ENCODE measurements around the gene RIC8B. TPM values are rescaled to one million over a fixed set of nuclear protein-coding genes. Genes with fewer than 3 reads are reported as not detected.
A peak's percentile ranks its signal among the peaks of the same experiment; 100 is the strongest.

Gene RIC8B
- total and polyA plus RNA-seq, 2 of the 13 experiments (the other 11 are each of a cell fraction or from before 2014, with no cell fraction given), result 5.1 to 7.5 TPM

DNA sequence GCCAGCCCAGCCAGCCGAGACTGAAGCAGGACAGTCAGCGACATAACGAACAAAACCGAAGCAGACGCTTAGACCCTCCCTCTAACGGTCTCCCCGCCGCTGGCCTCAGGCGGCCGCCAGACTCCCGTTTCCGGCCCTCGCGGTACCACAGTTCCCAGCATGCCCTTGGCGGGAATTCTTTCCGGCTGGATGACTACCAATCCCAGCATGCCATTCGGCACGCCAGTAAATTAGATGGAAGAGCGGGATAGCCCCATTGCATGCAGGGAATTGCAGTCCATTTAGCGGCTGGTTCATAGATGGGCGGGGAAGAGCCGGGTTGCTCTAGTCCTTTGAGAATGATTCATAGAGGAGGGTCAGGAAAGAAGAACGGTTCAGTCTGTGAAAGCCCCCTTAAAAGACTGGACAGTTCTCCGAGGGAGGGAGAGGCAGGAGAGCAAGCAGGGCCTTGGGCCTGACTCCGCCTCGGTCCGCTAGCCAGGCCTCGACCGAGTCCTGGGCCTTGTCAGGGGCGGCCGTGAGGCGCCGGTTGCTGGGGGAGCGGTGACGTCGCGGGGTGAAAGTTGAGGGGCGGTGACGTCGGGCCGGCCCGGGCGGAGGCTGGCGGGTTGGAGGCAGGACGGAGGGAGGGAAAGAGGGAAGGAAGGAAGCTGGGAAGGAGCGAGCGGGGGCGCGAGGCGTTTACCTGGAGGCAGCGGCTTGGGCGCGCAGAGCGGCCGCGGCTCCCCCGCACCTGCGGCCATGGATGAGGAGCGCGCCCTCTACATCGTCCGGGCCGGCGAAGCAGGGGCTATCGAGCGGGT lies at the start of gene RIC8B (continued):
- TF ChIP-seq ATF6 (CRISPR knock-in tag; conservative IDR thresholded peaks at IDR 0.05) (no peak), NR2F1 (CRISPR knock-in tag; IDR thresholded peaks at IDR 0.05) (0 out of 4 replicates have a peak, but pooled peaks have one; percentile 9 to 37), ATF5 (CRISPR knock-in tag; IDR thresholded peaks at IDR 0.05; ENCODE audit: low read depth) (no peak), ZNF576 (CRISPR knock-in tag; IDR thresholded peaks at IDR 0.05) (peak; percentile 81; the same call in 1 of the 2 replicates), SNAI1 (CRISPR knock-in tag; IDR thresholded peaks at IDR 0.05; ENCODE audit: borderline replicate concordance) (peak; percentile 70; the same call in 1 of the 2 replicates), ATF1 (CRISPR knock-in tag; IDR thresholded peaks at IDR 0.05) (peak; percentile 96), ZBTB26 (CRISPR knock-in tag; IDR thresholded peaks at IDR 0.05; ENCODE audit: borderline replicate concordance) (peak; percentile 77), ZBTB7B (CRISPR knock-in tag; IDR thresholded peaks at IDR 0.05) (no peak), JUND (CRISPR knock-in tag; IDR thresholded peaks at IDR 0.05) (no peak), NFYC (CRISPR knock-in tag; IDR thresholded peaks at IDR 0.05) (peak; percentile 55), HNRNPUL1 (IDR thresholded peaks at IDR 0.05; ENCODE audit: low read depth, low read length) (0 out of 2 replicates have a peak, but pooled peaks have one; percentile 30), KLF13 (CRISPR knock-in tag; IDR thresholded peaks at IDR 0.05) (0 out of 2 replicates have a peak, but pooled peaks have one; percentile 32), ZNF101 (CRISPR knock-in tag; IDR thresholded peaks at IDR 0.05; ENCODE audit: borderline replicate concordance, low read depth) (no peak)
- TF ChIP-seq, protein P1, sequence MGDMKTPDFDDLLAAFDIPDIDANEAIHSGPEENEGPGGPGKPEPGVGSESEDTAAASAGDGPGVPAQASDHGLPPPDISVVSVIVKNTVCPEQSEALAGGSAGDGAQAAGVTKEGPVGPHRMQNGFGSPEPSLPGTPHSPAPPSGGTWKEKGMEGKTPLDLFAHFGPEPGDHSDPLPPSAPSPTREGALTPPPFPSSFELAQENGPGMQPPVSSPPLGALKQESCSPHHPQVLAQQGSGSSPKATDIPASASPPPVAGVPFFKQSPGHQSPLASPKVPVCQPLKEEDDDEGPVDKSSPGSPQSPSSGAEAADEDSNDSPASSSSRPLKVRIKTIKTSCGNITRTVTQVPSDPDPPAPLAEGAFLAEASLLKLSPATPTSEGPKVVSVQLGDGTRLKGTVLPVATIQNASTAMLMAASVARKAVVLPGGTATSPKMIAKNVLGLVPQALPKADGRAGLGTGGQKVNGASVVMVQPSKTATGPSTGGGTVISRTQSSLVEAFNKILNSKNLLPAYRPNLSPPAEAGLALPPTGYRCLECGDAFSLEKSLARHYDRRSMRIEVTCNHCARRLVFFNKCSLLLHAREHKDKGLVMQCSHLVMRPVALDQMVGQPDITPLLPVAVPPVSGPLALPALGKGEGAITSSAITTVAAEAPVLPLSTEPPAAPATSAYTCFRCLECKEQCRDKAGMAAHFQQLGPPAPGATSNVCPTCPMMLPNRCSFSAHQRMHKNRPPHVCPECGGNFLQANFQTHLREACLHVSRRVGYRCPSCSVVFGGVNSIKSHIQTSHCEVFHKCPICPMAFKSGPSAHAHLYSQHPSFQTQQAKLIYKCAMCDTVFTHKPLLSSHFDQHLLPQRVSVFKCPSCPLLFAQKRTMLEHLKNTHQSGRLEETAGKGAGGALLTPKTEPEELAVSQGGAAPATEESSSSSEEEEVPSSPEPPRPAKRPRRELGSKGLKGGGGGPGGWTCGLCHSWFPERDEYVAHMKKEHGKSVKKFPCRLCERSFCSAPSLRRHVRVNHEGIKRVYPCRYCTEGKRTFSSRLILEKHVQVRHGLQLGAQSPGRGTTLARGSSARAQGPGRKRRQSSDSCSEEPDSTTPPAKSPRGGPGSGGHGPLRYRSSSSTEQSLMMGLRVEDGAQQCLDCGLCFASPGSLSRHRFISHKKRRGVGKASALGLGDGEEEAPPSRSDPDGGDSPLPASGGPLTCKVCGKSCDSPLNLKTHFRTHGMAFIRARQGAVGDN (CRISPR knock-in tag; IDR thresholded peaks at IDR 0.05), result peak; percentile 96
- TF ChIP-seq, protein P2, sequence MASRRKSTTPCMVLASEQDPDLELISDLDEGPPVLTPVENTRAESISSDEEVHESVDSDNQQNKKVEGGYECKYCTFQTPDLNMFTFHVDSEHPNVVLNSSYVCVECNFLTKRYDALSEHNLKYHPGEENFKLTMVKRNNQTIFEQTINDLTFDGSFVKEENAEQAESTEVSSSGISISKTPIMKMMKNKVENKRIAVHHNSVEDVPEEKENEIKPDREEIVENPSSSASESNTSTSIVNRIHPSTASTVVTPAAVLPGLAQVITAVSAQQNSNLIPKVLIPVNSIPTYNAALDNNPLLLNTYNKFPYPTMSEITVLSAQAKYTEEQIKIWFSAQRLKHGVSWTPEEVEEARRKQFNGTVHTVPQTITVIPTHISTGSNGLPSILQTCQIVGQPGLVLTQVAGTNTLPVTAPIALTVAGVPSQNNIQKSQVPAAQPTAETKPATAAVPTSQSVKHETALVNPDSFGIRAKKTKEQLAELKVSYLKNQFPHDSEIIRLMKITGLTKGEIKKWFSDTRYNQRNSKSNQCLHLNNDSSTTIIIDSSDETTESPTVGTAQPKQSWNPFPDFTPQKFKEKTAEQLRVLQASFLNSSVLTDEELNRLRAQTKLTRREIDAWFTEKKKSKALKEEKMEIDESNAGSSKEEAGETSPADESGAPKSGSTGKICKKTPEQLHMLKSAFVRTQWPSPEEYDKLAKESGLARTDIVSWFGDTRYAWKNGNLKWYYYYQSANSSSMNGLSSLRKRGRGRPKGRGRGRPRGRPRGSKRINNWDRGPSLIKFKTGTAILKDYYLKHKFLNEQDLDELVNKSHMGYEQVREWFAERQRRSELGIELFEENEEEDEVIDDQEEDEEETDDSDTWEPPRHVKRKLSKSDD (CRISPR knock-in tag; IDR thresholded peaks at IDR 0.05; ENCODE audit: low read depth), result no peak; the same call in 1 of the 2 replicates

All from HepG2 (cell line).